8988T (cell line): Measurements from ENCODE around the gene LTBP1.
"Not testable (repeated sequence)": the region's sequence is repeated elsewhere in the genome, so short reads cannot be mapped to it uniquely, and the experiment has no call there.

ENCODE experiments used
- DNase-seq: peaks from one replicate; pipeline ENCODE4 v3.0.0; 2011

Gene LTBP1

GRCh38 chr2:33326100-33326499, 379.3 kb downstream of the LTBP1 start:
- no peak for DNase-seq

- no peak for DNase-seq
Observed at GRCh38 chr2:33333433-33333832, 386.7 kb downstream of the LTBP1 start.

GRCh38 chr2:33334083-33334482, 387.3 kb downstream of the LTBP1 start:
- DNase-seq, result no peak

- DNase-seq, result no peak
Observed at GRCh38 chr2:33335516-33335915, 388.8 kb downstream of the LTBP1 start.

GRCh38 chr2:33336036-33336625, 389.4 kb downstream of the LTBP1 start:
- DNase-seq, result no peak

GRCh38 chr2:33337385-33337960, 390.7 kb downstream of the LTBP1 start:
- DNase-seq, result no peak

- DNase-seq, result no peak
Observed at GRCh38 chr2:33337981-33338380, 391.2 kb downstream of the LTBP1 start.

- no peak for DNase-seq
Observed at GRCh38 chr2:33339269-33339668, 392.5 kb downstream of the LTBP1 start.

GRCh38 chr2:33340280-33340679, 393.5 kb downstream of the LTBP1 start:
- no peak for DNase-seq

GRCh38 chr2:33342171-33342570, 395.4 kb downstream of the LTBP1 start:
- no peak for DNase-seq

- DNase-seq, result no peak
Observed at GRCh38 chr2:33342705-33343104, 396.0 kb downstream of the LTBP1 start.

GRCh38 chr2:33343387-33343895, 396.7 kb downstream of the LTBP1 start:
- DNase-seq, result no peak

- DNase-seq, result no peak
Observed at GRCh38 chr2:33344230-33344629, 397.5 kb downstream of the LTBP1 start.

GRCh38 chr2:33347856-33348255, 401.1 kb downstream of the LTBP1 start:
- DNase-seq, result no peak

- no peak for DNase-seq
Observed at GRCh38 chr2:33350632-33351031, 403.9 kb downstream of the LTBP1 start.

- DNase-seq, result no peak
Observed at GRCh38 chr2:33351781-33352180, 405.0 kb downstream of the LTBP1 start.

- DNase-seq, result no peak
Observed at GRCh38 chr2:33354981-33355380, 408.2 kb downstream of the LTBP1 start.

- DNase-seq, result no peak
Observed at GRCh38 chr2:33358878-33359277, 412.1 kb downstream of the LTBP1 start.

GRCh38 chr2:33363325-33364298, 416.9 kb downstream of the LTBP1 start:
- no peak for DNase-seq

GRCh38 chr2:33365264-33365970, 418.7 kb downstream of the LTBP1 start:
- DNase-seq, result no peak

GRCh38 chr2:33366473-33366872, 419.7 kb downstream of the LTBP1 start:
- no peak for DNase-seq

GRCh38 chr2:33368524-33368923, 421.8 kb downstream of the LTBP1 start:
- DNase-seq, result not testable (repeated sequence)

- no peak for DNase-seq
Observed at GRCh38 chr2:33369191-33369590, 422.4 kb downstream of the LTBP1 start.
